GM12878 (cell line): ENCODE data around the gene RFX7. TPM values are rescaled to one million over a fixed set of nuclear protein-coding genes. Genes with fewer than 3 reads are reported as not detected.

Source experiments
- ATAC-seq: fragments of 200-7000 bp; cut with Tn5 transposase; 3 replicates; pipeline ENCODE4 v1.9.1; 2020; ENCODE audit warnings: mild to moderate bottlenecking, moderate library complexity
- BruUV-seq: library from RNA; stranded (reverse); fragments of 400-500 nt; replicated peaks from 2 replicates; lab custom pipeline; 2021; lab: Mats Ljungman, UMichigan
- CTCF ChIA-PET: fragments of 300-600 bp; sonication (Branson Sonifier 250); formaldehyde crosslinking; extraction: SDS; loops from one replicate; lab custom pipeline; 2021; ENCODE audit warnings: inconsistent platforms; lab: Yijun Ruan, JAX
- POLR2A ChIA-PET: fragments of 350-600 bp; formaldehyde crosslinking; extraction: SDS; loops from one replicate; lab custom pipeline; 2021; ENCODE audit warnings: inconsistent platforms; lab: Charles Lee
- RAD21 ChIA-PET: fragments of 300-600 bp; sonication (Branson Sonifier 250); formaldehyde crosslinking; loops from one replicate; lab custom pipeline; 2023; ENCODE audit warnings: antibody characterized with exemption; ENCODE audit not compliant: unreplicated experiment; lab: Charles Lee
- SMC1A ChIA-PET: fragments of 300-600 bp; sonication (Branson Sonifier 250); formaldehyde crosslinking; loops from one replicate; lab custom pipeline; 2023; ENCODE audit not compliant: unreplicated experiment, uncharacterized antibody; lab: Charles Lee
- DNase-seq: peaks from one replicate; pipeline ENCODE4 v3.0.0-alpha.2; 2011; ENCODE audit warnings: low read depth, low spot score
- FAIRE-seq: peaks from 3 replicates; lab custom pipeline; 2011; peaks lifted over from hg19 to GRCh38; lab: Jason Lieb, UNC
- H2AFZ ChIP-seq: 2 replicates; pipeline ENCODE4 v1.6.0; 2011; ENCODE audit warnings: low read depth, low read length, control low read depth; ENCODE audit not compliant: control insufficient read depth
- H3K27ac ChIP-seq: 2 replicates; pipeline ENCODE4 v1.5.1; 2011; ENCODE audit warnings: control low read depth; ENCODE audit not compliant: control insufficient read depth, insufficient read depth
- H3K27me3 ChIP-seq, 2 experiments: replicated peaks in 1 of 2; 2 replicates each; pipeline versions ENCODE4 v1.6.0 to v1.6.1; 2011; ENCODE audit warnings: low read length in 1 of 2; ENCODE audit not compliant: control insufficient read depth in 2 of 2, insufficient read depth in 2 of 2
- H3K36me3 ChIP-seq, 2 experiments: 2 replicates each; pipeline ENCODE4 v1.5.1; 2011; ENCODE audit warnings: low read length in 1 of 2; ENCODE audit not compliant: control insufficient read depth in 2 of 2, insufficient read depth in 2 of 2
- H3K4me1 ChIP-seq: 2 replicates; pipeline ENCODE4 v1.6.1; 2011; ENCODE audit warnings: mild to moderate bottlenecking, low read length, moderate library complexity, mixed read lengths; ENCODE audit not compliant: control insufficient read depth, insufficient read depth
- H3K4me2 ChIP-seq: 2 replicates; pipeline ENCODE4 v1.6.0; 2011; ENCODE audit warnings: control low read depth; ENCODE audit not compliant: control insufficient read depth, insufficient read depth
- H3K4me3 ChIP-seq: fragments of 200-600 bp; sonication (generic); 2 replicates; pipeline ENCODE4 v1.5.1; 2016
- H3K79me2 ChIP-seq: 2 replicates; pipeline ENCODE4 v1.6.0; 2011; ENCODE audit warnings: low read length; ENCODE audit not compliant: control insufficient read depth, insufficient read depth
- H3K9ac ChIP-seq: 2 replicates; pipeline ENCODE4 v1.8.0; 2011; ENCODE audit warnings: low read length, control low read depth, mixed read lengths; ENCODE audit not compliant: control insufficient read depth, insufficient read depth
- H3K9me3 ChIP-seq: replicated peaks from 3 replicates; pipeline ENCODE4 v1.5.1; 2011; ENCODE audit warnings: mild to moderate bottlenecking, low read length; ENCODE audit not compliant: control insufficient read depth, insufficient read depth
- H4K20me1 ChIP-seq: 2 replicates; pipeline ENCODE4 v1.6.0; 2011; ENCODE audit not compliant: control insufficient read depth, insufficient read depth
- FOXK2 ChIP-seq: fragments of 450-650 bp; IDR thresholded peaks from 2 replicates; pipeline ENCODE4 v1.6.1; 2017; ENCODE audit warnings: mild to moderate bottlenecking, moderate library complexity
- POU2F2 ChIP-seq: IDR thresholded peaks from 3 replicates; pipeline ENCODE4 v1.6.1; 2011; ENCODE audit warnings: low read depth, mild to moderate bottlenecking, low read length, borderline replicate concordance
- RELB ChIP-seq: fragments of 450-650 bp; IDR thresholded peaks from 2 replicates; pipeline ENCODE4 v1.6.1; 2017; ENCODE audit warnings: low read depth, mild to moderate bottlenecking, moderate library complexity
- USF2 ChIP-seq: IDR thresholded peaks from 2 replicates; pipeline ENCODE4 v1.6.1; 2011; ENCODE audit warnings: low read depth, low read length, improper control_type of control experiment, borderline replicate concordance
- WGBS: methylation state at CpG from one replicate; pipeline ENCODE4 v1.1.6; 2016; ENCODE audit warnings: low lambda C conversion rate; ENCODE audit not compliant: insufficient replicate concordance, insufficient coverage; ENCODE audit errors: missing lambda C conversion rate; 5-methylcytosine and 5-hydroxymethylcytosine counted together
- in situ Hi-C: fragments of 300-500 bp; cut with MboI; formaldehyde crosslinking; loops from 9 replicates; pipeline ENCODE4 v1.14.3; 2018; ENCODE audit warnings: mixed read lengths
- intact Hi-C: fragments of 100-400 bp; cut with micrococcal nuclease; formaldehyde crosslinking; loops from one replicate; pipeline ENCODE4 v1.14.2; 2022; ENCODE audit not compliant: unreplicated experiment
- polyA plus RNA-seq, 11 experiments: library from polyadenylated mRNA; depleted of rRNA in 4 of 11; unstranded in 6 of 11; stranded (reverse) in 5 of 11; fragments of >200 nt; fragmentation: Nextera tagmentation in 4 of 11; fragmentation: Illumina TruSeq in 1 of 11; extraction: Ambion mirVana in 4 of 11; extraction: Trizol in 1 of 11; gene quantifications; 1 replicate in 1 of 11; 2 replicates in 10 of 11; pipeline versions ENCODE4 v1.2.1 to v1.2.3, GENCODE V29; 2011 to 2016; ENCODE audit warnings: inconsistent platforms in 2 of 11, missing spikeins in 2 of 11, low read depth in 1 of 11
- total RNA-seq, 4 experiments: library from RNA; depleted of rRNA in 3 of 4; stranded (reverse); fragments of >200 nt in 3 of 4; fragmentation: Illumina TruSeq in 1 of 4; extraction: Trizol in 1 of 4; gene quantifications; 2 replicates each; pipeline versions ENCODE4 v1.2.1 to v1.2.3, GENCODE V29; 2013 to 2021

The RFX7 gene
- total and polyA plus RNA-seq, 10 of the 15 experiments (the other 5 are each of a cell fraction or from before 2014, with no cell fraction given): 3.2 to 31.4 (median 10.7) TPM

- TF ChIP-seq POU2F2: no peak
- no peak for TF ChIP-seq RELB
These were observed 201.2 kb downstream of the RFX7 start (continued) for GRCh38 chr15:56042498-56042897.

- in situ Hi-C loops: no loop called here
- Histone ChIP-seq H3K4me1 (peaks cover 3% of the 10 kb centered on the region; the same call in 1 of the 2 replicates), H2AFZ (no peak overlapping the region), H3K79me2 (no peaks in the 10 kb centered on the region), H3K27me3 (no peaks in the 10 kb centered on the region), H3K27ac (no peak overlapping the region), H3K4me2 (no peak overlapping the region), H3K9ac (no peak overlapping the region), H4K20me1 (no peaks in the 10 kb centered on the region), H3K9me3 (no peaks in the 10 kb centered on the region; the same call in 2 of the 3 replicates), H3K4me3 (no peak overlapping the region), H3K36me3 (no peaks in the 10 kb centered on the region)
- POLR2A ChIA-PET: interaction anchor here (0.6 kb wide), 1 partner anchor 1329 kb away, joined by 4 read pairs; no protein-coding TSS in a partner anchor
- WGBS: 90% methylated on average over 1 of the region's 1 CpG
- FAIRE-seq (no peak), ATAC-seq (no peak), DNase-seq (no peak)
- SMC1A ChIA-PET: no interaction called here
- intact Hi-C loops: no loop called here
- RAD21 ChIA-PET: no interaction called here
- TF ChIP-seq USF2 (no peak), FOXK2 (no peak)
- no TSS peak for BruUV-seq
- CTCF ChIA-PET: interaction anchor here (1.6 kb wide), 1 partner anchor 10 kb away, joined by 8 read pairs; no protein-coding TSS in a partner anchor
These were observed 201.6 kb downstream of the RFX7 start for GRCh38 chr15:56042031-56042430.
